Vagina (tissue), 2 donors: Measurements from ENCODE around the gene MXD1. TPM values are rescaled to one million over a fixed set of nuclear protein-coding genes. Genes with fewer than 3 reads are reported as not detected.

Experiments
- DNase-seq, 2 donors: peaks; one replicate each; pipeline ENCODE4 v3.0.0-alpha.2; 2017; ENCODE audit errors: extremely low spot score in 2 of 2
- H3K27ac ChIP-seq: fragments of 200-600 bp; sonication (generic); one replicate; pipeline ENCODE4 v1.5.1; 2019
- H3K27me3 ChIP-seq: fragments of 200-600 bp; sonication (generic); one replicate; pipeline ENCODE4 v1.5.1; 2019
- H3K36me3 ChIP-seq, 2 donors: fragments of 200-600 bp; sonication (generic); one replicate each; pipeline ENCODE4 v1.5.1; 2017 to 2019
- H3K4me1 ChIP-seq: fragments of 200-600 bp; sonication (generic); one replicate; pipeline ENCODE4 v1.5.1; 2019
- H3K4me3 ChIP-seq, 2 donors: fragments of 200-600 bp; sonication (generic); 1 replicate in 1 of 2; 2 replicates in 1 of 2; pipeline ENCODE4 v1.5.1; 2016 to 2019
- H3K9me3 ChIP-seq: fragments of 200-600 bp; sonication (generic); one replicate; pipeline ENCODE4 v1.5.1; 2019
- CTCF ChIP-seq, 3 experiments: fragments of 450-650 bp in 2 of 3; fragments of 200-600 bp in 1 of 3; sonication (generic) in 1 of 3; IDR thresholded peaks; one replicate each; pipeline ENCODE4 v1.5.1; 2017 to 2019; ENCODE audit warnings: antibody characterized with exemption in 3 of 3, mild to moderate bottlenecking in 2 of 3, moderate library complexity in 2 of 3
- POLR2A ChIP-seq, 2 donors: fragments of 450-650 bp; IDR thresholded peaks; one replicate each; pipeline ENCODE4 v1.6.1; 2017; ENCODE audit warnings: antibody characterized with exemption in 2 of 2, mild to moderate bottlenecking in 2 of 2, moderate library complexity in 2 of 2
- POLR2AphosphoS5 ChIP-seq, 2 donors: sonication (generic); formaldehyde crosslinking; IDR thresholded peaks; one replicate each; pipeline ENCODE4 v1.9.0; 2017; ENCODE audit warnings: antibody characterized with exemption in 2 of 2, mild to moderate bottlenecking in 2 of 2, low read depth in 1 of 2; ENCODE audit not compliant: insufficient read depth in 1 of 2
- intact Hi-C: fragments of 100-400 bp; cut with DNase I; formaldehyde crosslinking; loops from one replicate; pipeline ENCODE4 v1.15.1; 2023
- total RNA-seq: library from RNA; depleted of rRNA; stranded (reverse); fragments of >200 nt; gene quantifications from one replicate; pipeline ENCODE4 v1.2.3, GENCODE V29; 2016

MXD1 gene
- total RNA-seq, 1 donor from 2014 or later: 55.2 TPM

GRCh38 chr2:69939722-69940121 lies 24.8 kb downstream of the MXD1 start:
- Histone ChIP-seq H3K4me1 (no peaks in the 10 kb centered on the region), H3K36me3 (peaks cover 0 to 66% of the 10 kb centered on the region in 2 donors), H3K9me3 (no peaks in the 10 kb centered on the region), H3K27me3 (no peaks in the 10 kb centered on the region), H3K27ac (no peak overlapping the region), H3K4me3 (no peak overlapping the region)
- intact Hi-C loops: no loop called here
- TF ChIP-seq POLR2A (IDR thresholded peaks at IDR 0.05) (no peak), POLR2AphosphoS5 (IDR thresholded peaks at IDR 0.05; ENCODE audit: insufficient read depth in 1 of 2, low read depth in 1 of 2) (no peak), CTCF (IDR thresholded peaks at IDR 0.05) (no peak)
- no peak for DNase-seq

GRCh38 chr2:69940691-69941090 lies 25.8 kb downstream of the MXD1 start:
- Histone ChIP-seq H3K36me3 (peaks cover 0 to 60% of the 10 kb centered on the region in 2 donors), H3K9me3 (no peaks in the 10 kb centered on the region)

GRCh38 chr2:69943000-69943842 lies 28.3 kb downstream of the MXD1 start:
- no peak overlapping the region for H3K4me3 ChIP-seq
- no peak for TF ChIP-seq POLR2AphosphoS5 (IDR thresholded peaks at IDR 0.05; ENCODE audit: insufficient read depth in 1 of 2, low read depth in 1 of 2)
- TF ChIP-seq POLR2A (IDR thresholded peaks at IDR 0.05): no peak
- TF ChIP-seq CTCF (IDR thresholded peaks at IDR 0.05): no peak
- peaks cover 0 to 35% of the 10 kb centered on the region in 2 donors for H3K36me3 ChIP-seq
- H3K9me3 ChIP-seq: no peaks in the 10 kb centered on the region
- H3K4me1 ChIP-seq: no peaks in the 10 kb centered on the region
- H3K27ac ChIP-seq: no peak overlapping the region
- intact Hi-C loops: no loop called here
- H3K27me3 ChIP-seq: no peaks in the 10 kb centered on the region
- peak in 1 of 2 donors; percentile 46 for DNase-seq

More at GRCh38 chr2:69940691-69941090, 25.8 kb downstream of the MXD1 start:
- TF ChIP-seq POLR2A (IDR thresholded peaks at IDR 0.05): no peak
- TF ChIP-seq CTCF (IDR thresholded peaks at IDR 0.05): no peak
- no peak for TF ChIP-seq POLR2AphosphoS5 (IDR thresholded peaks at IDR 0.05; ENCODE audit: insufficient read depth in 1 of 2, low read depth in 1 of 2)
- no peaks in the 10 kb centered on the region for H3K4me1 ChIP-seq
- no peak overlapping the region for H3K27ac ChIP-seq
- intact Hi-C loops: no loop called here
- H3K4me3 ChIP-seq: no peak overlapping the region
- H3K27me3 ChIP-seq: no peaks in the 10 kb centered on the region
- no peak for DNase-seq

- TF ChIP-seq CTCF (IDR thresholded peaks at IDR 0.05) (no peak), POLR2A (IDR thresholded peaks at IDR 0.05) (no peak), POLR2AphosphoS5 (IDR thresholded peaks at IDR 0.05; ENCODE audit: insufficient read depth in 1 of 2, low read depth in 1 of 2) (no peak)
- no peak overlapping the region for H3K27ac ChIP-seq
- H3K4me3 ChIP-seq: no peak overlapping the region
- no peaks in the 10 kb centered on the region for H3K9me3 ChIP-seq
- DNase-seq: peak in 1 of 2 donors; percentile 74
- no peaks in the 10 kb centered on the region for H3K4me1 ChIP-seq
- no peaks in the 10 kb centered on the region for H3K27me3 ChIP-seq
- intact Hi-C loops: no loop called here
- peaks cover 0 to 27% of the 10 kb centered on the region in 2 donors for H3K36me3 ChIP-seq
These were observed 29.1 kb downstream of the MXD1 start for GRCh38 chr2:69943843-69944525.
